ENCODE data around the gene TPM4.
A peak's percentile ranks its signal among the peaks of the same experiment; 100 is the strongest.
"Not testable (repeated sequence)": the region's sequence is repeated elsewhere in the genome, so short reads cannot be mapped to it uniquely, and the experiment has no call there.

TPM4 gene

GRCh38 chr19:16076154-16076957, at the start of gene TPM4:
TPM4 (plus strand) TSS chr19:16076495; CDS start chr19:16076566, 71 bp downstream.
- DNase-seq, result peak; percentile 72 to 85

DNA sequence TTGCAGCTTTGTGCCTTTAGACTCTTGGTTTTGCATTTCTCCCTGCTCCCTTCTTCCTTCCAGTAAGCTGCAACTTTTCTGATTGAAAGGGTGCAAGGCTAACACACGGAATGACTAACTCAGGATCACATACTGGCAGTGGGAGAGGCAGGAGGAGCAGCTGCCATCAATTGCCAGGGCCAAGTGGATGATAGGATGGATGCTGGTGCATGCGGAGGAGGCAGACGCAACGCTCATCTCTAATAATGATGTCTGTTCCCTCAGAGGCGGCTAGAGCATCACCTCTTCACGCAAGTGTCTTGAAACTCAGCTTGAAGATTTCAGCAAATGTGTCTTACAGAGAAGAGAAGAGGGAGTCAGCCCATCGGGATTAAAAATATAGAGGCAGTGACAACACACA, 49.5 kb upstream of the TPM4 start:
- DNase-seq, result no peak

DNA sequence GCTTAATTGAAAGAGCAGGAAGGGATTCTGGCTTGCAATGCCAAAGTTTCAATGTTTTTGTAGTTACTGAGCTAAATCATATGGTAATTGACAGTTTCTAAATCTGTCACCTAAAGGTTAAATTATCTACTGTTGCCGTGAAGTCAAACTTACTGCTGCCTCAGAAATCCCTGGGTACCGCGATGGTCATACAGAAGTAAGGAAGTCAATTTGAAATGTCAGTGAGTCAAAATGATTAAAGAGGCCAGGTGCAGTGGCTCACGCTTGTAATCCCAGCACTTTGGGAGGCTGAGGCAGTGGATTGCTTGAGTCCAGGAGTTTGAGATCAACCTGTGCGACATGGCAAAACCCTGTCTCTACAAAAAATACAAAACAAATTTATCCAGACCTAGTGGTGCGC, 48.8 kb upstream of the TPM4 start:
- no peak for DNase-seq

DNA sequence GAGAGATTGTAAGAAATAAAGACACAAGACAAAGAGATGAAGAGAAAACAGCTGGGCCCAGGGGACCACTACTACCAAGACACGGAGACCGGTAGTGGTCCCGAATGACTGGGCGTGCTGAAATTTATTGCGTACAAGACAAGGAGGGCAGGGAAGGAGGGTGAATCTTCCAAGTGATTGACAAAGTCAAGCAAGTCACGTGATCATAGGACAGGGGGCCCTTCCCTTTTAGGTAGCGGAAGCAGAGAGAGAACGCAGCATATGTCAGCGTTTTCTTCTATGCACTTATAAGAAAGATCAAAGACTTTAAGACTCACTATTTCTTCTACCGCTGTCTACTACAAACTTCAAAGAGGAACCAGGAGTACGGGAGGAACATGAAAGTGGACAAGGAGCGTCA, 46.1 kb upstream of the TPM4 start:
- DNase-seq, result not testable (repeated sequence)

GRCh38 chr19:16030964-16031871, 45.1 kb upstream of the TPM4 start:
- DNase-seq, result no peak

- DNase-seq, result no peak
These were observed 44.5 kb upstream of the TPM4 start for GRCh38 chr19:16031872-16032200.

- no peak for DNase-seq
These were observed 43.7 kb upstream of the TPM4 start for GRCh38 chr19:16032509-16033135.

DNA sequence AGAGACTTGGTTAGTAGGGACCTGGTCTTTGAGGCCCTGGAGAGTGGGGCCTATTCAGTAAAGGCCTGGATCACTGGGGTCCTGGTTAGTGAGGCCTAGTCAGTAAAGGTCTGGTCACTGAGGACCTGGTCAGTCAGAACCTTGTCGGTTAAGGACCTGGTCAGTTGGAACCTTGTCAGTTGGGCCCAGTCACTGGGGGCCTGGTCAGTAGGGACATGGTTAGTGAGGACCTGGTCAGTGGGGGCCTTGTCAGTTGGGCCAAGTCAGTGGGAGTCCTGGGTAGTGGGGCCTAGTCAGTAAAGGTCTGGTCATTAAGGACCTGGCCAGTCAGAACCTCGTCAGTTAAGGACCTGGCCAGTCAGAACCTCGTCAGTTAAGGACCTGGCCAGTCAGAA, 43.2 kb upstream of the TPM4 start:
- no peak for DNase-seq

DNA sequence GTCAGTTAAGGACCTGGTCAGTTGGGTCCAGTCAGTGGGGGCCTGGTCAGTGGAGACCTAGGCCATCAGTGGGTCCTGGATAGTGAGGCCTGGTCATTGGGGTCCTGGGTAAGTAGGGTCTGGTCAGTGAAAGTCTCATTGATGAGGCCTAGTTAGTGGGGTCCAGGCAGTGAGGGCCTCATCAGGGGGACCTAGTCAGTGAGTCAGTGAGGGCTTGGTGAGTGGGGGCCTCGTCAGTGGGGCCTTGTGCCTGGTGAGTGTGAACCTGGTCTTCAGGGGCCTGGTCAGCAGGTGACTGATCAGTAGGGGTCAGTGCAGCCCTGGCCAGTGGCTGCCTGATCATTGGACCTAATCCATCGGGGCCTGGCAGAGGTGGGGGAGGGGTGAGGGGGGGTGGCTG, 42.6 kb upstream of the TPM4 start:
- no peak for DNase-seq

DNA sequence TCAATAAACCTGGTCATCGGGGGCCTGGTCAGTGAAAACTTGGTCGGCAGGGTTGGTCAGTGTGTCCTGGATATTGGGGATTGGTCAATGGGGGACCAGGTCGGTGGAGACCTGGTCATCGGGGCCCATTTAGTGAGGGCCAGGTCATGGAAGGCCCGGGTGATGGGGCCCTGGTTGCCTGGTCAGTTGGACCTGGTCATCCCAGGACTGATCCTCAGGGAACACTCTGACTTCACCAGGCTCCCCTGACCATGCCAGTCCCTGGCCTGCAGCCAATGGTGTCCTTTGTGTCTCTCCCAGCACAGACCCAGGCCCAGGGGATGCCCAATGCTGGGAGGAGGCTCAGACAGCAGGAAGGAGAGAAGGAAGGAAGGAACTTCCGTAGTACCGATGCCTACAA, 42.1 kb upstream of the TPM4 start:
- DNase-seq, result no peak

DNA sequence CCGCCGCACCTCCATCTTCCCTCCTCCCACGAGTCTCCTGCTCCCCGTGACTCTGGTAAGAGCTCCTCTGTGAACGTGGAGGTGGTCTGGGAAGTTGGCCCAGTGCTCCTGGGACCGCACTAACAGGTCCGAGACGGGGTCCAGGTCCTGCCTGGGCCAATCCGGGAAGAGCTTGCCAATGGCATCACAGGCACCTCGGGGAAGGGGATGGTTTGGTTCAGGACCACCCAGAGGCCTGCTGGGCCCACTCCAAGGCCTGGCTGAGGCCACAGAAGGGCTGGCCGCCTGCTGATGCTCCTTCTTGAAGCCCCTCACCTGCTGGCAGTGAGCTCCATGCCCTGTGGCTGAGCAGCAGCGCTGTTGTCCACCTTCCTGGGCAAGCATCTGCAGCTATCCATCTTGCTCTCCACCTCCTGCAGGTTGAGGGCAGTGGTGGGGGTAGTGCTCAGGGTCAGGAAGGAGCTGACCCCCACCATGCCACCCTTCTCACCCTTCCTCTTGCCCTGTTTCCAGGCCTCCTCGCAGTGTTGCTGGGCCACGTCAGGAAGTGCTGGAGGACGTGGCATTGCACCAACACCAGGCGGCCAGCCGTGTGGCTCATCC, 41.2 kb upstream of the TPM4 start:
- no peak for DNase-seq

DNA sequence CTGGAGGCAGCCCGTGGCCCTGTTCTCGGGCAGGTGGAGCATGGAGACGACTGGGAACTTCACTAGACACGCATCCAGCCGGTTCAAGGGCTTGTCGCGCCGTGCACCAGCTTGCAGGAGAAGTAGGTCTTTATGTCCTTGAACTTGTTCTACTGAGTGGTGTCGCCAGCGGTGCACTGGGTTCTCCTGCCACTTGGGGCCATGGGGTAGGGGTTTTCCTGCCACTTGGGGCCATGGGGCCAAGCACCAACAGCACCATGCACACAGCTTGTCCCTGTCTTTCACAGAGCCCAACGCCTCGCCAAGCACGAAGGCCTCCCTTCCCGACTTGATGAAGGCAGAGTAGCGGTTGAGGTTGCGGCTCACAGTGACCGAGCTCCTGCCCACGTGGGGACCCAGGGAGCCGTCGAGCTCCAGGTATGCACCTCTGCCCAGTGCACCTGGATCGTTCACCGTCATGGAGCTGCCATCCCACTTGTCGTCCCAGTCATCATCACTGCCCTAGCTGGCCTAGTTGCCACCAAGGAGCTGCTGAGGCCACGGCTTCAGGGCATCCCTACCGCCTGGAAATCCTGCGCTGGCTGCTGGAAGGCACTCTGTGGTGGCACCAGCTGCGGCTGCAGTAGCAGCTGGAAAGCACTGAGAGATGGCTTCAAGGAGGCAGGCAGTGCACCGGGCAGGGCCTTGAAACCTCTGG, 40.5 kb upstream of the TPM4 start:
- DNase-seq, result no peak

- no peak for DNase-seq
These were observed 39.8 kb upstream of the TPM4 start for GRCh38 chr19:16036397-16036925.

GRCh38 chr19:16036941-16037340, 39.4 kb upstream of the TPM4 start:
- no peak for DNase-seq

DNA sequence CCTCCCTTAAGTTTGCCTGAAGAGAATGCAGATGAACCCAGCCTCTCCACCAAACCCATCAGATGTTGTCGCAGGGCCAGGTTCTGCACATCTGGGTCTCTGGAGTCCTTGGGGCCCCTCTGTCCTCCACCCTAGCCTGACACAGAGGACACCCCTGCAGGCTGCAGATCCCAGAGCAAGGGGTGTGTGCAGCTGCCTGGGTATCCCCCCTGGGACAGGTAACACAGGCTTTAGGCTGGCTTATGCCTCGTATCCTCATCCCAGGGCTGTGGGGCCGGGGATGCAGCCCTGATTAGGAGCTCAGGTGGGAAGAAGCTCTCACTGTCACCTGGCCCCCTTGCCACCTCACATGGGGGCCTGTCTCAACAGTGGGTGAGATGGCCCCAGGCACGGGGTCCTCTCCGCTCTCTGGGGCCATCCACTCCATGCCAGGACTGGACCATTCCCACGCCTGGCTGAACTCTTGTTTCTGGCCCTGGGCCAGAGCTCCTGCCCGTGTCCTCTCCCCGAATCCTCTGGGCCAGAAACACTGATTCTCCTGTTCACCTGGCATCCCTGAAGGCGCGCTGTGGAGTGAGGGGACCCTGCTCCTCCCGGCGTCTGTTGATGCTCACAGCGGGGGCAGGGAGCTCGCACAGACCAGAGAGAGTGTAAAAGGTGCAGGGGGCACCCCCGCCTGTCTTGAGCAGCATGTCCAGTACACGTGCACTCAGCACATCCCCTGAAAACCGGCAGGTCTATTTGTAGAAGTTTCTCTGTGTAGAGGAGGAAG, 38.7 kb upstream of the TPM4 start:
- no peak for DNase-seq

GRCh38 chr19:16038196-16038695, 38.0 kb upstream of the TPM4 start:
- DNase-seq, result no peak

GRCh38 chr19:16039081-16039480, 37.2 kb upstream of the TPM4 start:
- DNase-seq, result no peak

GRCh38 chr19:16039545-16039944, 36.8 kb upstream of the TPM4 start:
- DNase-seq, result no peak

GRCh38 chr19:16040642-16041041, 35.7 kb upstream of the TPM4 start:
- DNase-seq, result no peak

DNA sequence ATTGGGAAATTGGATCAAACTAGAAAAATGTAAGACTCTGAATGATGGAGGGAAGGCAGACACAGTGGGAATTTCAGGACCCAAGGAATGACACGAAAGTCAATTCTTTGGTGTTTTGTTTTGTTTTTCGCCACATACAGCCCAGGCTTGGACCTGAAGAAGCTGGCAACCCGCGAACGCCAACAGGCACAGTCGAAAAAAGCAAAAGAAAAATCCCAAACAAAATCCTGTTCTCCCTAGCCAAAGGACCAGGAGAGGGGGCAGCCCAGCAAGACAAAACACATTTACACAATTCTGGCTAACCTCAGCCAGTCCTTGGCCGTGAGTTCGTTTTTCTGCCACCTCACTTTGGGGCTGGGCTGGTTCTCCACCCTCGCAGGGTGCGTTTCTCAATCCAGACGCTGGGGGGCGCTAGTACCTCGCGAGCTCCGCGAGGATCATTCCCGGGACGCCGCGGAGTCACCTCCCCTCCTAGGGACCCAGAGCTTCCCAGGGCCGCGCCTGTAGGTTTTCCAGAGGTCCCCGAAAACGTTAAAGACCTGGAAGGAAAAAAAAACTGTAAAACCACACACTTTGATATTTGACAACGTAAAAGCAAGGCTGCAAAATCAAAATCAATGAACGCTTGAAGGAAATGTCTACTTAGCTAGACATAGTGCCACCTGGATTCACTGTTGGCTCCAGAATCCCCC, 34.9 kb upstream of the TPM4 start:
- DNase-seq, result peak; percentile 17 to 55

DNA sequence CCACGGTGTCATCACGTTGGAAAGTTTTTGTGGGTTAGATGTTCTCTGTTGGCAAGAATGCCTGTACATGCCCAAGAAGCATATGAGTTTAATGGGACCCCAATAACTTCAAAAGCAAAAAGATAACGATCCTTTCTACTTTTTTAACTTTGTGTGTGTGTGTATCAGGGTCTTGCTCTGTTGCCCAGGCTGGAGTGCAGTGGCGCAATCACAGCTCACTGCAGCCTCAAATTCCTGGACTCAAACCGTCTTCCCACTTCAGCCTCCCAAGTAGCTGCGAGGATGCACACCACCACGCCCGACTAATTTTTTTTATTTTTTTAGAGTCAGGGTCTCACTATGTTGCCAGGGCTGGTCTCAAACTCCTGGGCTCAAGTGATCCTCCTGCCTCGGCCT, 34.3 kb upstream of the TPM4 start:
- no peak for DNase-seq

Data from SW 1271 (cell line).